ENCODE results near the gene FLAD1.

The FLAD1 gene

DNA sequence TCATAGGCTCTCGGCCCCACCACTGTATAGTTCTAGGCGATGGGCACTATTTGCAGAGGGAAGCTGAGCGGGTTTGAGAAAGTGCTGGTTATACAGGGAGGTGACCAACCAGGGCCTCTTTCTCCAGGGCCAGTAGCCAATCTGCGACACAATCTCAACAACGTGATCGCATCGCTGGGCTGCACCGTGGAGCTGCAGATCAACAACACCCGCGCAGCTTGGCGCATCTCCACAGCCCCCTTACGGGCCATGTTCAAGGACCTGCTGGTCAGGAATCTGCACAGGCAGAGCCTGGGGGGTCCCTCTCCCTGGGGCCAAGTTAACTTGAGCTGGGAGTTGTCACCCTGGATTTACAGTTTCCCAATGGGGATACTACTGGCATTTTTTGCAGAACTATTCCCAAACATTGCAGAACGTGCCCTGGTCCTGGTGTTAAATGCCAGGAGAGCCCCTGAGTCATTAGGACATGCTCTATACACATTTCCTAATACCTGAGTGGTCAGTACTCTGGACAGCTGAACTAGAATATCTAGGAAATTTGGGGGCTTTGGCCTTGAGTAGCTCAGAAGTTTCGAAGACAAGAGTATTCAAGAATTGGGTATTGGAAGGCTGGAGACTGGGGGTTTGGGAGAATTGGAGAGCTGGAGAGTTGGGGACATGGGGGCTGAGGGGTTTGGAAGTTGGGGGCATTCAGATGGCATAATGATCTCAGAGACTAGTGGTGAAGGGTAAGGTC is 57.4 kb downstream of the FLAD1 start:
- DNase-seq: no peak
